GM20000 (cell line): Measurements from ENCODE around the gene COQ8A.
"Not testable (repeated sequence)": the region's sequence is repeated elsewhere in the genome, so short reads cannot be mapped to it uniquely, and the experiment has no call there.

ENCODE experiments used
- DNase-seq: peaks from one replicate; pipeline ENCODE4 v3.0.0; 2012; ENCODE audit warnings: low spot score
- TF ChIP-seq, protein P1 (sequence below): IDR thresholded peaks from 2 replicates; pipeline ENCODE4 v1.5.1; 2012; ENCODE audit warnings: mild to moderate bottlenecking, control low read depth; ENCODE audit errors: extremely low read depth, missing control alignments

The COQ8A gene

GRCh38 chr1:226991920-226992319 is 51.8 kb downstream of the COQ8A start:
- TF ChIP-seq, protein P1, sequence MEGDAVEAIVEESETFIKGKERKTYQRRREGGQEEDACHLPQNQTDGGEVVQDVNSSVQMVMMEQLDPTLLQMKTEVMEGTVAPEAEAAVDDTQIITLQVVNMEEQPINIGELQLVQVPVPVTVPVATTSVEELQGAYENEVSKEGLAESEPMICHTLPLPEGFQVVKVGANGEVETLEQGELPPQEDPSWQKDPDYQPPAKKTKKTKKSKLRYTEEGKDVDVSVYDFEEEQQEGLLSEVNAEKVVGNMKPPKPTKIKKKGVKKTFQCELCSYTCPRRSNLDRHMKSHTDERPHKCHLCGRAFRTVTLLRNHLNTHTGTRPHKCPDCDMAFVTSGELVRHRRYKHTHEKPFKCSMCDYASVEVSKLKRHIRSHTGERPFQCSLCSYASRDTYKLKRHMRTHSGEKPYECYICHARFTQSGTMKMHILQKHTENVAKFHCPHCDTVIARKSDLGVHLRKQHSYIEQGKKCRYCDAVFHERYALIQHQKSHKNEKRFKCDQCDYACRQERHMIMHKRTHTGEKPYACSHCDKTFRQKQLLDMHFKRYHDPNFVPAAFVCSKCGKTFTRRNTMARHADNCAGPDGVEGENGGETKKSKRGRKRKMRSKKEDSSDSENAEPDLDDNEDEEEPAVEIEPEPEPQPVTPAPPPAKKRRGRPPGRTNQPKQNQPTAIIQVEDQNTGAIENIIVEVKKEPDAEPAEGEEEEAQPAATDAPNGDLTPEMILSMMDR: no peak

GRCh38 chr1:226993814-226994585 is 53.9 kb downstream of the COQ8A start:
- TF ChIP-seq, protein P1: no peak
- no peak for DNase-seq

More at GRCh38 chr1:226991920-226992319, 51.8 kb downstream of the COQ8A start:
- no peak for DNase-seq

DNA sequence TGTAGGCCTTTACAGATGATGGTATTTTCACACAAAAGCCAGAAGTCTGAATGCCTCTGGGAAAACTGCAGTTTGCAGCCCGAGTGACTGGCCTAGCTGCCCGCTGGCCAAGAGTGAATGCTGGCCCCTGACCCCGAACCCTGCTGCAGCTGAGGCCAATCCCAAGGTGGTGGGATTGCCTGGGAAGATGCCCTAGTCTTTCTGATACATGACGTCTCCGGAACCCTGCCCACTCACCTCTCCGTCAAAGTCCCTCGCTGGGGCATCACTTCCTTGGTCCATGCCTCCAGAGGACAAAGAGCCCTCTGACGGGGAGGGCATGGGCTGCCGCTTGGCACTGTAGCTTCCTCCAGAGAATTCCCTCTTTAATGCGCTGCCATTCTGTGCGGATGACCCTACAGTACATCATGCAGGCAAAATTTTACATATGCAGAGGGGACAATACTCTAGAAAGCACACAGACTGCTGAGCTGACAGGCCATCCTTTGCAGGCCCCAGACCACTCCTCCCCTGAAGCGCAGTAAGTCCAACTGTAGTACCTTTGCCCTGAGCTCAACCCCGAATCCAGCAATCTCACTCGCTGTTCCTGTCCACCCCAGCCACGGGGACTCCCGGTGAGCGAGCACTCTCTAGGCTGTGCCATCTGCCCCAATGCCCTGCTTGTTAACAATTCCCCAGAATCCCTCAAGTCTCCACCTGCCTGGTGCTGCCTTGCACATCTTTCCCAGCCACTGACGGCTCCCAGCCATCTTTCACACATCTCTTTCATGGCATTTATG is 54.7 kb downstream of the COQ8A start:
- peak; percentile 6 for DNase-seq

GRCh38 chr1:226995365-226996332 is 55.6 kb downstream of the COQ8A start:
- TF ChIP-seq, protein P1: no peak
- DNase-seq: peak; percentile 56

More for the DNA sequence above, 54.7 kb downstream of the COQ8A start:
- TF ChIP-seq, protein P1: no peak

DNA sequence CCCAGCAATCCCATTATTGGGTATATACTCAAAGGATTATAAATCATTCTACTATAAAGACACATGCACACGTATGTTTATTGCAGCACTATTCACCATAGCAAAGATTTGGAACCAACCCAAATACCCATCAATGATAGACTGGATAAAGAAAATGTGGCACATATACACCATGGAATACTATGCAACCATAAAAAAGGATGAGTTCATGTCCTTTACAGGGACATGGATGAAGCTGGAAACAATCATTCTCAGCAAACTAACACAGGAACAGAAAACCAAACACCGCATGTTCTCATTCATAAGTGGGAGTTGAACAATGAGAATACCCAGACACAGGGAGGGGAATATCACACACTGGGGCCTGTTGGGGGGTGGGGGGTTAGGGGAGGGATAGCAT is 59.5 kb downstream of the COQ8A start:
- not testable (repeated sequence) for DNase-seq

GRCh38 chr1:227002531-227003049 is 62.5 kb downstream of the COQ8A start:
- no peak for DNase-seq
- TF ChIP-seq, protein P1: no peak

DNA sequence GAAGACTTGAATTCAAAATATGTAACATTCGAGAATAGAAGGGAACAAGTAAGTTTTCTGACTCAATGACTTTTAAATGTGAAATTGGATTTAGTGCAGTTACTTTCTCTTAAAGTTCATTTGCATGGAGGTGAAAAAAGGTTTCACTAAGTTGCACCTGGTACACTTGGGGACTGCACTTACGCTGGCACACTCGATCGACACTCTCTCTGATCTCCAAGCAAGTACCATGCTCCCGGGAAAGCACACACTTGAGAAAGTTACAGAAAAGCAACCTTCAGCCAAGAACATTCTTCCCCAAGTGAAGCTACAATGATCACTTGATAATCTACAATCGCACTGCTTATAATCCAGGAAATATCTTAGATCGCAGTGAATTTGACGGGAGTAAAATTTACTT is 63.1 kb downstream of the COQ8A start:
- TF ChIP-seq, protein P1: no peak
- no peak for DNase-seq
